GM21367 (cell line): ENCODE measurements around the gene PI4KA.
"Not testable (repeated sequence)": the region's sequence is repeated elsewhere in the genome, so short reads cannot be mapped to it uniquely, and the experiment has no call there.

Source experiments
- ATAC-seq: cut with Tn5 transposase; IDR thresholded peaks from one replicate; pipeline ENCODE4 v1.9.1; 2021; ENCODE audit not compliant: unreplicated experiment

Gene PI4KA

DNA sequence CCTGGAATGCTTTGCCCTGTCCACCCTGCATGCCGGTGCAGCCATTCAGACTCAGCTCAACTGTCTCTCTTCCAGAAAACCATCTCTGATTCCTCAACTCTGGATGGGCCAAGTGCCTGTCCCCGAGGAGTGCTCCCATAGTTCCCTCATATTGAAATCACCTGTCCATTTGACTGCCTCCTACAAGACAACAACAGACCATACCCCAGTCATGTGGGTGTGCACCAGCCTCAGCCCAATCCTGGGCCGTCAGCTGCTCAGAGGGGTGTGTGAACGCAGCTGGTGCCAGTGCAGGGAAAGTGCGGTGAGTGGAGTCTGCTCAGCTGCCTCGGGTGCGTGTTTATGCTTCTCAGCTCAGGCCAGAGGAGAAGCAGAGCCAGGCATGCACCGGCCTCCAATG is 126.2 kb downstream of the PI4KA start:
- not testable (repeated sequence) for ATAC-seq

DNA sequence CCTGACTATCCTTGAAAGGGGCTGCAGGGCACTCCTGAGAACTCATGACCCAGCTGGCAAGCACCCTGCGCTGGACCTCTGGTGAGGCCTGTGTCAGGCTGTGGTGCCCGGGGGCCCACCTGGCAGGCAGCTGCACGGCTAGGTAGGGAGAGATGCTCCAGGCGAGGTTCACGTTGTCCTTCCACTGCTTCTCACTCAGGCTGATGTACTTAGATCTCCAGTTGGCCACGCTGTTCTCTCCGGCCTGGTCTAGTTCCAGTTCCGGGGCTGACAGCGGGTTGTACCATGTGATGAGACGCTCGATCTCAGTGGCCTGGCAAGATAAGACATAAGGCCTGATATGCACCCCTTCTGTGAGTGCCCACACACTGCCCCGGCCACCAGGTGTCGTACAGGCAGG is 129.4 kb downstream of the PI4KA start:
- ATAC-seq: no peak

DNA sequence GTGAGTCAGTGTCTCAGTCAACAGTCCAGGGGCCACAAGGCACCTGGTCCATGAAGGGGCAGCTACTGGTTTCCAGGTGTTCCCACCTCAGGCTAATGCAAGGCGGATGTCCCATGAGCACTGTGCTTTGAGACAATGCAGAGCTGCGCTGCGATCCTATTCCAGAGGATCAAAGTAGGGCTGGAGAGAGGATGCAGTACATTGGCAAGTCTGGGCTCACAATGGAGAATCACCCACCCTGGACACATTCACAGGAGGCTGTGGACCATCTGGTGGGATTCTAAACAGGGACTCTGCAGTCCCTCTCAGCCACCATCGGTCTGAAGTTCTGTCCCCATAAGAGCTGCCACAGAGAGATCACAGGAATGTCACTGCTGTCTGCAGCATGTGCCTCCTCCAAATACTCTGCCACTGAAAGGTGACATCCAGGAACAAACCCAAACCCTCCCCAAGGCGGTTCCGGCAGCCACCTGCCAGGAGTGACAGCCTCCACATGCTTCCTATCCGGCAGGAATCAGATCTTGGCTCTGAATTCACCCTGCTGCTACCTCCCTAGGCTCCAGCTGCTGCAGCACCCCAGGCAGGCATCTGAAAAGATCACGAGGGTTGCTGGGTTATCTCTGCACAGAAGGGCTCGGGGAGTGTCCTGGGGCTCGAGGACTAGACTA is 130.0 kb downstream of the PI4KA start:
- ATAC-seq: no peak

DNA sequence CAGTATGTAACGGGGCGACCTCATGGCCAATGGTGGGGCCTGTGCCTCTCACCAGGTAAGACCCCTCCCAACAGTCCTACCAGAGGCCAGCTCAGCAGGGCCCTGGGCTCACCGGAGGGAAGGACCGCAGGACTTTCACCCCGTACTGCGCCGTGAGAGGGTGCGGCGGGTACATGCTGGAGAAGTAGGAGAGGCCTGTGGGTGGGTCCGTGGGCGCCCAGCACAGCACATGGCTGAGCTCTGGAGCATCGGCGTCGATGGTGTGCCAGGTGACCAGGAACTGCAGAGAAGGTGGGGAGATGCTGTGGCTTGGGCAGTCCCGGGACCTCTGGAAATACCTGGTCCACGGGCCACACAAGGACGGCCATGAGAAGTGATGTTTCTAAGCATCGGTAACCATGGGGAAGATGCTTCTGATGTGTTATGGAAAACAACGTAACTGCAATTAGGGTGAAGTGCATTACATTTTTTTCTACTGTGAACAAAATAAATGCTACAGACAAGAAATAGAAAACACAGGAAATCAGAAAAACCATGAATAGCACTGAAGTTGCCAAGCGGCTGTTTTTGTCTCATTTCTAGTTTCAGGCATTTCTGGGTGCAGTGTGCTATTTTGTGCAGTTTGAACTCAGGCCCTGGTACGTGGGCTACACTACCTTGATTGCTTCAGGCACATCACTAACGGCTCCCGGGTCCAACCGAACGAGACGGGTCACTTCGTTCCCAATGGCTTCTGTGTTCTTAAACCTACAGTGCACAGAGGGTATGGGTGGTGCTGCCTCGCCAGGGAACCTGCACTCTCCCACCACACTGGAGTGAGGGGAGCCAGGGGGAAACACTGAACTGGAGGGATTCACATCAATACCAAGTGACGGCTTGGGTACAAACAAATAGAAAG is 131.2 kb downstream of the PI4KA start:
- no peak for ATAC-seq

DNA sequence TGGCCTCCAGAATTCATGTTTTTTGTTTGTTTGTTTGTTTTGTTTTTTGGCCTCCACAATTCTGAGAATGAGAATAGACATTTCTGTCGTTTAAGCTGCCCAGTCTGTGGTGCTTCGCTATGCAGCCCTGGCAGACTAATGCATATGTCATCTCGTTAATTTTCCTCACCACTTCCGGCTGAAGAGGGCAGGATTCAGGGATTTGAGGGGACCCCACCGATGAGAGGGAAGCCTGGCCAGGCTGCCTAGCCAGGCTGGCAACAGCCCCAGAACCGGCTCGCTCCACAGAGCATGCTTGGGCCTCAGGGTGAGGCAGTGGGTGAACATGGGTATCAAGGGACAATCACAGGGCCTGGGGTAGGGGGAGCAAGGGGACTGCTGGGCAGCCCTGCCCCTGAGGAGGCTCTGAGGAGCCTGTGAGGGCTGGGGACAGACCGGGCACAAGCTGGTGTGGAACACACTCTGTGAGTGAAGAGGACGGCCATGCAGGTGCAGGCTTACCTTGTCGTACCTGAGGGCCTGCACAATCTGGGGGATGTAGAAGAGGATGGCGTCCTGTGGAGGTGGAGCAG is 132.5 kb downstream of the PI4KA start:
- ATAC-seq: no peak

DNA sequence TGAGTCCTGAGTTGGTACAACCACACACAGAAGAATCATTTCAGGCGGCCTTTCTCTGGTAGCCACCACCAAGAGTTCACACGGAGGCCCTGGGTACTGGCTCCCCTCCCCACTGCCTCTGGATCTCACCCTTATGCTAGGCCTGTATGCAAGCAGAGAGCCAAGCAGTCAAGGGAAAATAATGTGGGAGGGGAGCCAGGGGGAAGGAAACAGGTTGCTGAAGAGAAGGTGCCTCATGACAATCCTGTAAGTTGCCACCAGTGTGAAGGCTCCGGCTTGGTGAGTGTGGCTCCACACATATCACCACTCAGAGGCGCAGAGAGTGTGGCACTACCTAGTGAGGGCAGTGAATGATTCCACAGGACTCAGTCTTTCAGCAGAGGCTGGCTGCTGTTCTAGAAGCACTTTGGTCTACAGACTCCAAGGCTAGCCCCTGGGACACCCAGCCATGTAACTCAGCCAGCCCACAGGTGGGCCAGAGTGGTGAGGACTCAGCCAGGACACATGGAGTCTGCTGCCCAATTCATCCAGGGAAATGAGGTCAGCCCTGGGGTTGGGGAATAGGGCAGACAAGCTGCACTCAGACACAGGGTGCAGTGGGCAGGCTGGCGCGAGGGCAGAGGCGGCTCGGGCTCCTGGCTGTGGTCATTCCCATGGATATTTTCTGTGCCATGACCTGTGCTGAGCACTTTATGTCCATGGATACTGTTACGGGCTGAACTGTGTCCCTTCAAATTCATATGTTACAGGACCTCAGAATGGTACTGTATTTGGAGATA is 133.7 kb downstream of the PI4KA start:
- no peak for ATAC-seq

GRCh38 chr22:20721409-20722218 is 137.0 kb downstream of the PI4KA start:
- no peak for ATAC-seq

- ATAC-seq: no peak
Observed at GRCh38 chr22:20720692-20721408, 137.8 kb downstream of the PI4KA start.

GRCh38 chr22:20718727-20719126 is 139.9 kb downstream of the PI4KA start:
- ATAC-seq: not testable (repeated sequence)

GRCh38 chr22:20717981-20718380 is 140.6 kb downstream of the PI4KA start:
- ATAC-seq: not testable (repeated sequence)

DNA sequence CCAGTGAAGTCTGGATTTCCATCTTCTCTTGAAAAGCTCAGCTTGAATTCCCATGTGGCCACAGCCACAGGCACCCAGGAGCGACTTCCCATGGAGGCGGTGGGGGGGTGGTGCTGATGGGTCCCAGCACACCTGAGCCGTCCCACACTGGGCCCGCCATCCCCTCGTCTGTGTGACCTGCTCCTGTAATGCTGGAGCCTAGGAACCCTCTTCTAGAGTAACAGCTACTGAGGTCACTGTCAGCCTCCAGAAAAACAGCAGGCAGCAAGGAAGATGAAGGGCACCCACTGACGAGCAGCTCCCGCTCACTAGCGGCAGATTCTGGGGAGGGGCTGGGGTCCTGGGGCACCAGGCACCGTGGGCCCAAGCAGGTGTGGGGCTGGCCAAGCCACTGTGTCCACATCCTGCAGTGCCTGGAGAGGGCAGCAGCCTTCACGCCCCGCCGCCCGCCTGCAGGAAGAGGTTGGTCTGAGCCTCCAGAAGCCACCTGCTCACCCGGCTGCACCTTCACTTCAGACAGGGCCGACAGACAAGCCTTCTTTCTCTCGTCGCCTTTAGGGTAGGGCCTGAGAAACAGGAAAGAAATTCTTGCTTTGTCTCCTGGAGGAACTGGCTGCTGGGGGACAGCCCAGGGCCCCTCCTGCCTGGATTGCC is 141.3 kb downstream of the PI4KA start:
- not testable (repeated sequence) for ATAC-seq

DNA sequence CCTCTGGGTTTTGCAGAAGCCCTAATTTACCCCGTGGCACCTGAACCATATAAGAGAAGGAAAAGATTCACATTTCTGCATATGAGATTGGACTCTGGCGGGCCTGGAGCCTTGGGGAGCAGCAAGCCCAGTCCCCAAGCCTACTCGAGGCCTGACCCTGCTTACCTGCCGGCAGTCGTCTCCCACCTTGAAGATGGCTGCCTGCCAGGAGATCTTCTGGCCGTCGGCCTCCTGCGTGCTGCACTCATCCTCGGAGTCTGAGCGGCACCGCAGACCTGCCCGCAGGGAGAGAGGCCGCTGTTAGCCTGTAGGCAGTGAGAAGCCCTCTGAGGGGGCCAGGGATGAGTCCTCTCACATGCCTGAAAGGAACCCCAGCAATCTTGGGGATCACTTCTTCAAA is 145.5 kb downstream of the PI4KA start:
- ATAC-seq: not testable (repeated sequence)

DNA sequence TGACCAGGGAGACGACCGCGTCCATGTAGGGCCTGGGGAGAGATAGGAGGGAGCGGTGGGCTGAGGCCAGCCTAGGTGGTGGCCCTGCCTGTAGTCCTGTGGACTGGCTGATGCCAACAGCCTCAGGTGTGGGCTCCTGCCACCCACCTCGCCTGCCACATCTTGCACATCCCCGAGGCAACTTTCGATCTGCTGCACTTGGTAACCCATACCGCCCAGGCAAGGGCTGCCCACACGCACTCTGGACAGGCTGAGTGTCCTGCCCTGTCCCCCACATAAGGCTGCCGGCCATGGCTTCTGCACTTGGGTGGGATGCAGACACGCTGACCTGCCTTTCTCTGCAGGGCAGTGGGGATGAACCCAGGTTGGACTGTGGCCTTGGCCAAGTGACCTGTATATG is 148.6 kb downstream of the PI4KA start:
- ATAC-seq: not testable (repeated sequence)

GRCh38 chr22:20707549-20708118 is 151.0 kb downstream of the PI4KA start:
- not testable (repeated sequence) for ATAC-seq

GRCh38 chr22:20703816-20704609 is 154.6 kb downstream of the PI4KA start:
- not testable (repeated sequence) for ATAC-seq

DNA sequence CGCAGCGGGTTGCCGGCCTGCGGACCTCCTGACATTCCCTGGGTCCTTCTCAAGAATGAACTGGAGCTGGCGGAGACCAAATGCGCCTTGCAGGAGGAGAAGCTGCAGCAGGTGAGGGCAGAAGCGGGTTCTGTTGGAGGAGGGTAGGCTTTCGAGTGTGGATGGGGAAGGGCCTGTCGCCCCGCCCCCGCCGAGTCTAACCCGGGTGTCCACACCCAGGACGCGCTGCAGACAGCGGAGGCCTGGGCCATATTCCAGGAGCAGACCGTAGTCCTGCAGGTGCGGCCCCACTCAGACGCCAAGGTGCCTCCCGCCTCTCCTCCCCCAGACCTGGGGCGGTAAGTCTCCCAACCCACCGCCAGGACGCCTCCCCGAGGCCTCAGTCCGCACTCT is 155.2 kb downstream of the PI4KA start:
- ATAC-seq: peak; percentile 11

GRCh38 chr22:20702546-20703413 is 155.8 kb downstream of the PI4KA start:
- ATAC-seq: peak; percentile 56
